VCaP (cell line): ENCODE data around the gene ACACB.

ENCODE experiments used
- H3K27ac ChIP-seq: fragments of 450-650 bp; 2 replicates; pipeline ENCODE4 v1.5.1; 2017
- CTCF ChIP-seq: fragments of 450-650 bp; conservative IDR thresholded peaks from 2 replicates; pipeline ENCODE4 v1.5.1; 2017; ENCODE audit warnings: mild to moderate bottlenecking, moderate library complexity

ACACB gene

GRCh38 chr12:109258607-109259544 lies 142.5 kb downstream of the ACACB start:
- H3K27ac ChIP-seq: no peak overlapping the region
- TF ChIP-seq CTCF: no peak

DNA sequence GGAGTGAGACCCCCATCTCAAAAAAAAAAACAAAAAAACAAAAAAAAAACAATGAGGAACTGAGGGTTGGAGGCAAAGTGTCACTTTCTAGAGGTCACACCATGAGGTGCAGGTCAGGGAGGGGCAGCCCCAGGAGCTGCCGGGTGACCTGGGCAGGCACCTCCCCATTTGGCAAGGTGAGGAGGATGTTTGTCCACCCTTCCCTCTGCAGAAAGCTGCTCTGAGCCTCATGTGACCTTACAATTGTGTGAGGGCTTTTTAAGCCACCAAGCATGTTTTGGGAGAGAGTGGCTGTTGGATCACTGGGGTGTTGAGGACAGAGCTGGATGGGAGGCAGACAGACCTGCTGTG lies 143.1 kb downstream of the ACACB start:
- no peak overlapping the region for H3K27ac ChIP-seq
- TF ChIP-seq CTCF: no peak

DNA sequence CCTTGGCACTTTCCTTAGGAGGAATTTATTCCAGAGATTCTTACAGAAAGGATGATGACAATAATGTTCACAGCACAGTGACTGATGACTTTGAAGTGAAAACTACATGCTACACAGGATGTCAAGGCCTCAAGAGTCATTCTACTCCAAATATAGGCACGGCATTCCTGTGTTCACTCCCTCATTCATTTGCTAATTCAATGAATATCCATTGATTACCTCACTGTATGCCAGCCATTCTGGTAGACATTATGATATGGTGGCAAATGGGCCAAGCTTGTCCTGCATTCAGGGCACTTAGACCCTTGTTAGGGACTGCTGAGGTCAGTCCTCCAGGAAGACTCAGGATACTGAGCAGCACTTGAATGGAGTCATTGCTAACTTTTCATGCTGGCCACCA lies 144.7 kb downstream of the ACACB start:
- no peak overlapping the region for H3K27ac ChIP-seq
- no peak for TF ChIP-seq CTCF

GRCh38 chr12:109261939-109262338 lies 145.6 kb downstream of the ACACB start:
- TF ChIP-seq CTCF: no peak
- H3K27ac ChIP-seq: no peak overlapping the region

DNA sequence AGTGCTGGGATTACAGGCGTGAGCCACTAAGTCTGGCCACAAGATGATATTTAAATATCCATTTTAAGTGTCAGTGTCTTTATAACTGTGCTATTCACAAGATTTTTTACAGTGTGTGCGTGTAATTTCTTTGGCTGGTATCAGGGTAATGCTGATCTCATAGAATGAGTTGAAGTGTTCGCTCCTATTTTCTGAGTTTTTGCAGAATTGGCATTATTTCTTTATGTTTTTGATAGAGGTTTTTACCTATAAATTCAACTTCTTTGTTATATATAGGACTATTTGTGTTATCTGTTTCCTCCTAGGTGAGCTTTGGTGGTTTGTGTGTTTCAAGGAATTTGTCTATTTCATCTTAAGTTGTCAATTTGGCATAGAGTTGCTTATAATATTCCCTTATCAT lies 147.1 kb downstream of the ACACB start:
- H3K27ac ChIP-seq: no peak overlapping the region
- TF ChIP-seq CTCF: no peak

- H3K27ac ChIP-seq: peak overlapping the region; percentile 55; the same call in 1 of the 2 replicates
- peak; percentile 98 for TF ChIP-seq CTCF
Observed at GRCh38 chr12:109264095-109264942, 147.9 kb downstream of the ACACB start.

DNA sequence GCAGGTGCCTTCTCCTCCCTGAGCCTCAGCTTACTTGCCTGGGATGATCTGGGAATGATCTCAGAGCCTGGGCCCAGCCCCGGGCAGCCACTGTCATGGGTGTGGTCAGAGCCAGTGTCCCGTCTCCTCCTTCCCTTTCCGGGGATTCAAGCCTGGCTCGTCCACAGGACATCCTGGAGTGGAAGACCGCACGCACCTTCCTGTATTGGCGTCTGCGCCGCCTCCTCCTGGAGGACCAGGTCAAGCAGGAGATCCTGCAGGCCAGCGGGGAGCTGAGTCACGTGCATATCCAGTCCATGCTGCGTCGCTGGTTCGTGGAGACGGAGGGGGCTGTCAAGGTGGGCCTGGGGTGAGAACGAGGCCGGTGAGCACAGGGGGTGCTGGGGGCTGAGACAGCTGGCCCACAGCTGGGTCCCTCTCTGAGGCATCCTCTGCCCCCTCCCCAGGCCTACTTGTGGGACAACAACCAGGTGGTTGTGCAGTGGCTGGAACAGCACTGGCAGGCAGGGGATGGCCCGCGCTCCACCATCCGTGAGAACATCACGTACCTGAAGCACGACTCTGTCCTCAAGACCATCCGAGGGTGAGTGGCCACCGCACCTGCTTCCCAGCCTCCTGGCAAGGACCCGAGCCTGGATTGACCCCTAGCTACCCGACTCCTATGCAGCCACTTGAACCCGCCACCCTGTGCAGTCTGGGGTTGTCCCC lies 148.7 kb downstream of the ACACB start:
- no peak for TF ChIP-seq CTCF
- peak overlapping the region; percentile 55; the same call in 1 of the 2 replicates for H3K27ac ChIP-seq
